ENCODE measurements around the gene SLC17A5.
"Not testable (repeated sequence)": the region's sequence is repeated elsewhere in the genome, so short reads cannot be mapped to it uniquely, and the experiment has no call there.

SLC17A5 gene

GRCh38 chr6:73630401-73630800, 23.4 kb downstream of the SLC17A5 start:
- peaks cover 8% of the 10 kb centered on the region for H3K36me3 ChIP-seq (replicated peaks; ENCODE audit: low read depth, low read length)
- no peaks in the 10 kb centered on the region for H3K9me3 ChIP-seq (ENCODE audit: insufficient read depth, low read length)
- TF ChIP-seq EZH2phosphoT487 (IDR thresholded peaks at IDR 0.05; ENCODE audit: low read depth) (no peak), CTCF (IDR thresholded peaks at IDR 0.05; ENCODE audit: low read depth, low read length) (no peak)
- no peak overlapping the region for H2AFZ ChIP-seq (ENCODE audit: low read depth, low read length)
- no peak overlapping the region for H3K4me2 ChIP-seq (ENCODE audit: low read length)
- H3K4me3 ChIP-seq (ENCODE audit: low read length): no peak overlapping the region
- H3K79me2 ChIP-seq (ENCODE audit: low read length): no peaks in the 10 kb centered on the region
- H3K27ac ChIP-seq (ENCODE audit: low read length): no peak overlapping the region
- H4K20me1 ChIP-seq (ENCODE audit: insufficient read depth, low read length): no peaks in the 10 kb centered on the region
- H3K27me3 ChIP-seq (ENCODE audit: low read depth, low read length): no peaks in the 10 kb centered on the region
- no peak overlapping the region for H3K9ac ChIP-seq (ENCODE audit: low read length)
- no peaks in the 10 kb centered on the region for H3K4me1 ChIP-seq (ENCODE audit: low read length)

DNA sequence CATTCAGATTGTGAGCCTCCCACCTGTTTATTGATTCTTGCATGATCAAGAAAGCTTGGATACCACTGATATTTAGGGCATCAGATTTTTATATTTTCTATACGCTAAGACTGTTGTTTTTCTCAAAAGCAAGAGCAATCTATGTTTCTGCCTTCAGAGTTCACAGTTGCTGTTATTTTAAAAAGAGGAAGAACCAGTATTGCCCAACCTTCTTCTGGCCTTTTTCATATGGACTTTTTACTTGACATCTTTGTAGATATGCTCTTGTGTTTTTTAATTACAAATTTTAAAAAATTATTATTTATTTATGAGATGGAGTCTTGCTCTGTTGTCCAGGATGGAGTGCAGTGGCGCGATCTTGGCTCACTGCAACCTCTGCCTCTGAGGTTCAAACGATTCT, 28.9 kb downstream of the SLC17A5 start:
- H3K27ac ChIP-seq (ENCODE audit: low read length): no peak overlapping the region
- H3K79me2 ChIP-seq (ENCODE audit: low read length): no peaks in the 10 kb centered on the region
- peaks cover 4% of the 10 kb centered on the region for H3K36me3 ChIP-seq (replicated peaks; ENCODE audit: low read depth, low read length)
- no peaks in the 10 kb centered on the region for H3K9me3 ChIP-seq (ENCODE audit: insufficient read depth, low read length)
- no peak for TF ChIP-seq EZH2phosphoT487 (IDR thresholded peaks at IDR 0.05; ENCODE audit: low read depth)
- TF ChIP-seq CTCF (IDR thresholded peaks at IDR 0.05; ENCODE audit: low read depth, low read length): no peak
- no peaks in the 10 kb centered on the region for H4K20me1 ChIP-seq (ENCODE audit: insufficient read depth, low read length)
- H3K4me1 ChIP-seq (ENCODE audit: low read length): no peaks in the 10 kb centered on the region
- no peak overlapping the region for H3K9ac ChIP-seq (ENCODE audit: low read length)
- H2AFZ ChIP-seq (ENCODE audit: low read depth, low read length): no peak overlapping the region
- no peak overlapping the region for H3K4me2 ChIP-seq (ENCODE audit: low read length)
- H3K27me3 ChIP-seq (ENCODE audit: low read depth, low read length): no peaks in the 10 kb centered on the region
- H3K4me3 ChIP-seq (ENCODE audit: low read length): no peak overlapping the region

DNA sequence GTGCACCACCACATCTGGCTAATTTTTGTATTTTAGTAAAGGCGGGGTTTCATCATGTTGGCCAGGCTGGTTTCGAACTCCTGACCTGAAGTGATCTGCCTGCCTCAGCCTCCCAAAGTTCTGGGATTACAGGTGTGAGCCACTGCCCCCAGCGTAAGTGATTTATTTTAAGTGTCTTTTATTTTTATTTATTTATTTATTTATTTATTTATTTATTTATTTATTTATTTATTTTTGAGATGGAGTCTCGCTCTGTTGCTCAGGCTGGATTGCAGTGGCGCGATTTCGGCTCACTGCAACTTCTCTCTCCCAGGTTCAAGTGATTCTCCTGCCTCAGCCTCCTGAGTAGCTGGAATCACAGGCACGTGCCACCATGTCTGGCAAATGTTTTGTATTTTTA, 30.3 kb downstream of the SLC17A5 start:
- not testable (repeated sequence) for H3K79me2 ChIP-seq (ENCODE audit: low read length); H4K20me1 ChIP-seq (ENCODE audit: insufficient read depth, low read length); H3K4me1 ChIP-seq (ENCODE audit: low read length); H3K9ac ChIP-seq (ENCODE audit: low read length); H3K27me3 ChIP-seq (ENCODE audit: low read depth, low read length); H3K9me3 ChIP-seq (ENCODE audit: insufficient read depth, low read length); H2AFZ ChIP-seq (ENCODE audit: low read depth, low read length); H3K36me3 ChIP-seq (replicated peaks; ENCODE audit: low read depth, low read length); H3K4me2 ChIP-seq (ENCODE audit: low read length); H3K4me3 ChIP-seq (ENCODE audit: low read length); H3K27ac ChIP-seq (ENCODE audit: low read length)

DNA sequence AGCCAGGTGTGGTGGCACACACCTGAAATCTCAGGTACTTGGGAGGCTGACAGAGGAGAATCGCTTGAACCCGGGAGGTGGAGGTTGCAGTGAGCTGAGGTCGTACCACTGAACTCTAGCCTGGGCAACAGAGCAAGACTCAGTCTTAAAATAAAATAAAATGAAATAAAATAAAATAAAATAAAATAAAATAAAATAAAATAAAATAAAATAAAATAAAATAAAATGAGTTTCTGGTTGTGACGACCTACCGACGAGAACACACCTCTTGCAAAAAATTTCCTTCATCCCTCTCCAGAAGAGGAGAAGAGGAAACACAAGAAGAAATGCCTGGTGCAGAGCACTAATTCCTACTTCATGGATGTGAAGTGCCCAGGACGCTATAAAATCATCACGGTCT, 35.7 kb downstream of the SLC17A5 start:
- H3K79me2 ChIP-seq (ENCODE audit: low read length); H2AFZ ChIP-seq (ENCODE audit: low read depth, low read length); H3K36me3 ChIP-seq (replicated peaks; ENCODE audit: low read depth, low read length); H3K27ac ChIP-seq (ENCODE audit: low read length); H3K4me1 ChIP-seq (ENCODE audit: low read length); H3K9ac ChIP-seq (ENCODE audit: low read length); H3K27me3 ChIP-seq (ENCODE audit: low read depth, low read length); H4K20me1 ChIP-seq (ENCODE audit: insufficient read depth, low read length); H3K4me2 ChIP-seq (ENCODE audit: low read length); H3K9me3 ChIP-seq (ENCODE audit: insufficient read depth, low read length); H3K4me3 ChIP-seq (ENCODE audit: low read length): not testable (repeated sequence)

- Histone ChIP-seq H3K27ac (ENCODE audit: low read length) (no peak overlapping the region), H4K20me1 (ENCODE audit: insufficient read depth, low read length) (no peaks in the 10 kb centered on the region), H3K4me3 (ENCODE audit: low read length) (no peak overlapping the region), H3K4me2 (ENCODE audit: low read length) (no peak overlapping the region), H3K27me3 (ENCODE audit: low read depth, low read length) (no peaks in the 10 kb centered on the region), H2AFZ (ENCODE audit: low read depth, low read length) (no peak overlapping the region), H3K36me3 (replicated peaks; ENCODE audit: low read depth, low read length) (no peaks in the 10 kb centered on the region), H3K79me2 (ENCODE audit: low read length) (no peaks in the 10 kb centered on the region), H3K4me1 (ENCODE audit: low read length) (peaks cover 2% of the 10 kb centered on the region; the same call in 1 of the 2 replicates), H3K9me3 (ENCODE audit: insufficient read depth, low read length) (no peaks in the 10 kb centered on the region), H3K9ac (ENCODE audit: low read length) (no peak overlapping the region)
- TF ChIP-seq CTCF (IDR thresholded peaks at IDR 0.05; ENCODE audit: low read depth, low read length) (no peak), EZH2phosphoT487 (IDR thresholded peaks at IDR 0.05; ENCODE audit: low read depth) (no peak)
These were observed 39.0 kb downstream of the SLC17A5 start for GRCh38 chr6:73614802-73615201.
